HG03521 (cell line): ENCODE data around the gene F9.
"Not testable (repeated sequence)": the region's sequence is repeated elsewhere in the genome, so short reads cannot be mapped to it uniquely, and the experiment has no call there.

Source experiments
- ATAC-seq: cut with Tn5 transposase; IDR thresholded peaks from one replicate; pipeline ENCODE4 v1.9.1; 2021; ENCODE audit warnings: mild to moderate bottlenecking, moderate library complexity; ENCODE audit not compliant: unreplicated experiment

Gene F9

GRCh38 chrX:139530550-139530949 lies at the start of gene F9:
F9 (plus strand) TSS chrX:139530739; CDS start chrX:139530765, 26 bp downstream.
- ATAC-seq: no peak

DNA sequence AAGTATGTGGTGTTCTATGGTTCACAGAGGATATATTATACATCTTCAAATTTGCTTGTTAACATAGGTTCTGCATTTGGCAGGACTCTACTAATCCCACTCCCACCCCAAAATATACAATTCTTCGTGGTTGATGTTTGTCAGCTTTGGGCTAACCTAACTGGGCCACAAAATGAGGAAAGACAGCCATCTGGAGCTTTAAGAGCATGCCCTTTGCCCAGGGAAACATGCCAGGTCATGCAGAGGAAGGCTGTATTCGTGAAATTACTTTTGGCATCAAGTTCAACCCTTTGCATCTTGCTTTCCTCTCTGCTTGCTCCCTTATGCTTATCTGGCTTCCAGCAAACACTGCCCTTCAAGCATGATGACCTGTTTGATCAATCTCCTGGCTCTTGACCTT lies 46.8 kb upstream of the F9 start:
- no peak for ATAC-seq

GRCh38 chrX:139484591-139484990 lies 45.9 kb upstream of the F9 start:
- ATAC-seq: no peak

GRCh38 chrX:139495324-139495723 lies 35.2 kb upstream of the F9 start:
- no peak for ATAC-seq

GRCh38 chrX:139506333-139506732 lies 24.2 kb upstream of the F9 start:
- no peak for ATAC-seq

- ATAC-seq: no peak
These were observed 22.4 kb upstream of the F9 start for GRCh38 chrX:139508099-139508498.

- ATAC-seq: no peak
These were observed 12.1 kb upstream of the F9 start for GRCh38 chrX:139518475-139518874.

- ATAC-seq: not testable (repeated sequence)
These were observed 1.7 kb upstream of the F9 start for GRCh38 chrX:139528829-139529228.

DNA sequence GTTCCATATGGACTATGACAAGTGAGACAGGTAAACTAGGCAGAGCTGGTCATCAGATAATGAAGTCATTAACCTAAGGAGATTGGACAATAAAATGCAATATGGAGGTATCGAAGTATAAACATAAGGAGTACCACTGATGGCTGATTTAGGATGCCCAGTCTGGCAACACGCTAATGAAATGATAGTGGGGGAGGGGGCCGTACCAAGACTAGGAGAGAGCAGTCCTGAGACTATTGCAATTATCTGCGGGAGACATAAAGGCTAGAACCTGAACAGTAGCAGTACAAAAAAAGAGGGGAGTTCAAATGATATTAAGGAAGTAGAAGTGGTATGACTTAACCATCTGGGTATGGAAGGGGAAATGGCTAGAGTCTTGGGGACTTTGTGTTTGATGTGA lies 2.3 kb downstream of the F9 start:
- ATAC-seq: no peak

DNA sequence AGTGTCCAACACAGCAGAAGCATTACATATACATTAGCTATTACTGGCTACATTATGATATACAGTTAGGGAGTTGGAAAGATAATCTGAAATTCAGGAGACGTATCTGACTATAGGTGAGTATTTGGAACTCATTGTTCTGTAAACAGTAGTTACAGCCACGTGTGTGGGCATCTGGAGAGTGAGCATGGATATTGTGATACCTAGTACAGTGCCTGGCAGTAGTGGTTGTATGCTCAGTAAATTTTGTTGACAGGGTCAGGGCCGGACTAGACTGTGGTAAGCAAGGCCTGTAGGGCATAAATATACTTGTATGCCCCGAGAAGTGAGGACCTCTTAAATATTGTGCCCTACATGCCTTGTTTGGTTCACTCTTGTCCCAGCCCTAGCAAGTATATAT lies 2.9 kb downstream of the F9 start:
- ATAC-seq: no peak

DNA sequence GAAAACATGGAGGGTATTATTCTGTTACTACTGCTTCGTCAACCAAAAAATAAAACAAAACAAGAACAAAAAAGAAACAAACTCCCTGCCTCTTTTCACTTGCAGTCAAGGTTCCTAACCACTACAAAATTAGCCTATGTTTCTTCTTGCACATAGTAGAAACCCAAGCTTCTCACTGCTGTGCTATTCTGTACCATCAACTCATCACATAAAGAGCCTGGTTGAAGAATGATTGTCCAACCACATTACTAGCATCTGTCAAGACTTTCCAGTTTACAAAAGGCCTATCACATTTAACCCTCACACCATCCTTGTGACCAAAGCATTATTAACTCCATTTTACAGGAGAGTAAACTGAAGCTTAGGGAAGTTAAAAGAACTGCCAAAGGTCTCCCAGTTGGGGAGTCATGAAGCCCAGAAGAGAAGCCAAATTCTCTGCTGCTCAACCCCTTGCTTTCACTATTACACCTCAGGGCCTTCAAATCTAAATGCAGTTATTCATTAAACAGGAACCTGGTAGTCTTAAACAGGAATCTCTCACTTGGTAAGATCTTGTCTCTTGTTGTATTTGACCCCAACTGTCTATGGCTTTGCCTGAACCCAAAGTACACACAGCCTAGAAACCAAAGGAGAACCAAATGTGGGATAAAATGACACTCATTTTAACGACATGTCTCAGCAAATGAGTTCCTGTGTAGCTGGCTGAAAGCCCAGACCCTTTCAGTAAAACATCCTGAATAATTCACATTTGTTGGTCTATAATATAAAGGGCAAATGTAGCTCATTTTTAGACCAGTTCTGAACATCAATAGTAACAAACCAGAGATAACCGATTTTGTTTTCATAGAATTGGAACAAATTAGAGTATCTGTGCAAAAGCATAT lies 8.6 kb downstream of the F9 start:
- ATAC-seq: no peak

GRCh38 chrX:139542652-139543051 lies 12.1 kb downstream of the F9 start:
- ATAC-seq: no peak

DNA sequence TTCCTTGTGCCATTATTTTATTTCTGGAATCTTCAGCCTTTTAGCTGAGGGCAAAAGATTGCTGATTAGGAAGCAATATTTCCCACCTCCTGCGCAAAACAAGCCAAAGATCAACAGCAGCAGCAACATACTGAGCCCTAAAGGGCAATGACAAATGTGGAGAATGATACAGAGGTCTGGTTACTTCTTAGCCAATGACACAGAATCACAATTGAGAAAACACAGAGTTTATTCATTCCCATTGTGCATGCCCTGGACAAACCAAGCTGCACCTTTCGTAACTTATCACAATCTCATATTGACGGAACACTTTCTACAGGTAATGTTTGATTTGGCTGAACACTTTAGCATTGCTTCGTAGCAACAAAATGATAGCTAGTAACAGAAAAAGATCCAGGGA lies 13.4 kb downstream of the F9 start:
- ATAC-seq: no peak

DNA sequence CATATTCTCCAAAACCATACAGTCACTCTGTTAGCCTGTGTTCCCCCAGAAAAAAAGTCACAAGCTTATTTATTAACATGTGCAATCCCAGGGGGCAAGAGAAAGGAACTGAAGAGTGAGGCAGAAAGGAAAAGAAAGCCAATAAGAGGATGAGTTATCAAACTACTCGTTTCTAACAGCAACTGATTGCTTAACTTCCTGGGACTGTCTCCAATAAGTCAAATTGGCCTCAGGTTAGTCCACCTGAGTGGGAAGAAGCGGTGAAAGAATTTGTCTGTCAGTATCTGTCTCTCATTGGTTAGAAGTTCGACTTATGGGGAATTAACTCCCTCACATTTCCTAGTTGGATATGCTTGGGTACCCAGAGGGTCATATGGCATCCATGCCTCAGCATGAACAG lies 14.1 kb downstream of the F9 start:
- no peak for ATAC-seq

- ATAC-seq: peak; percentile 32
These were observed 23.8 kb downstream of the F9 start for GRCh38 chrX:139554376-139554775.

GRCh38 chrX:139554991-139555675 lies 24.6 kb downstream of the F9 start:
- no peak for ATAC-seq

GRCh38 chrX:139559383-139560042 lies 29.0 kb downstream of the F9 start:
- peak; percentile 61 for ATAC-seq

- ATAC-seq: no peak
These were observed 29.7 kb downstream of the F9 start for GRCh38 chrX:139560221-139560620.

DNA sequence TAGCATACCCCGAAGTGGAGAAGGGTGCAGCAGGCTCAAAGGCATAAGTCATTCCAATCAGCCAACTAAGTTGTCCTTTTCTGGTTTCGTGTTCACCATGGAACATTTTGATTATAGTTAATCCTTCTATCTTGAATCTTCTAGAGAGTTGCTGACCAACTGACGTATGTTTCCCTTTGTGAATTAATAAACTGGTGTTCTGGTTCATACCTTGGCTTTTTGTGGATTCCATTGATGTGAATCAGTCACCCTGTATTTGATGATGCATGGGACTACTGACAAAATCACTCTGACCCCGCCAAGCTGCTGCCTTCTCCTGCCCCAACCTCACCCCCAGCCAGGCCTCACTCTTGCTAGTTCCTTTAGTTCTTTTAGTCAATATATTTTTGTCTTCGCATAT lies 32.7 kb downstream of the F9 start:
- ATAC-seq: no peak

GRCh38 chrX:139566981-139567380 lies 36.4 kb downstream of the F9 start:
- ATAC-seq: no peak

GRCh38 chrX:139581068-139581467 lies 50.5 kb downstream of the F9 start:
- ATAC-seq: no peak

GRCh38 chrX:139585613-139586012 lies 55.1 kb downstream of the F9 start:
- ATAC-seq: no peak
